GM19463 (cell line): ENCODE data around the gene TPP1.
A peak's percentile ranks its signal among the peaks of the same experiment; 100 is the strongest.

Experiments
- ATAC-seq: cut with Tn5 transposase; IDR thresholded peaks from one replicate; pipeline ENCODE4 v1.9.1; 2021; ENCODE audit warnings: mild to moderate bottlenecking, moderate library complexity; ENCODE audit not compliant: unreplicated experiment

Gene TPP1

GRCh38 chr11:6629573-6629891, 10.3 kb upstream of the TPP1 start:
- ATAC-seq = no peak

- ATAC-seq = no peak
Measured at GRCh38 chr11:6628526-6628925, 9.3 kb upstream of the TPP1 start.

GRCh38 chr11:6627762-6628241, 8.6 kb upstream of the TPP1 start:
- peak; percentile 89 for ATAC-seq

GRCh38 chr11:6626971-6627761, 7.9 kb upstream of the TPP1 start:
- ATAC-seq = peak; percentile 18

- ATAC-seq = no peak
Measured at GRCh38 chr11:6625832-6626420, 6.7 kb upstream of the TPP1 start.

- ATAC-seq = no peak
Measured at GRCh38 chr11:6625156-6625831, 6.1 kb upstream of the TPP1 start.

GRCh38 chr11:6623391-6624363, 4.5 kb upstream of the TPP1 start:
- no peak for ATAC-seq

- no peak for ATAC-seq
Measured at GRCh38 chr11:6622261-6623171, 3.3 kb upstream of the TPP1 start.

- no peak for ATAC-seq
Measured at GRCh38 chr11:6621711-6622211, 2.5 kb upstream of the TPP1 start.

GRCh38 chr11:6620636-6621035, 1.4 kb upstream of the TPP1 start:
- ATAC-seq = no peak

GRCh38 chr11:6618117-6619003, 862 bp downstream of the TPP1 start:
- ATAC-seq = no peak

GRCh38 chr11:6617315-6617781, 1.9 kb downstream of the TPP1 start:
- no peak for ATAC-seq

- no peak for ATAC-seq
Measured at GRCh38 chr11:6616596-6617250, 2.5 kb downstream of the TPP1 start.

GRCh38 chr11:6615882-6616585, 3.2 kb downstream of the TPP1 start:
- ATAC-seq = no peak

GRCh38 chr11:6615046-6615445, 4.2 kb downstream of the TPP1 start:
- no peak for ATAC-seq

GRCh38 chr11:6614446-6614845, 4.8 kb downstream of the TPP1 start:
- ATAC-seq = no peak

- no peak for ATAC-seq
Measured at GRCh38 chr11:6613496-6613895, 5.7 kb downstream of the TPP1 start.
